Endothelial cell (in vitro differentiated cells): ENCODE measurements around the gene MEIOB. TPM values are rescaled to one million over a fixed set of nuclear protein-coding genes. Genes with fewer than 3 reads are reported as not detected.
"Not testable (repeated sequence)": the region's sequence is repeated elsewhere in the genome, so short reads cannot be mapped to it uniquely, and the experiment has no call there.

ENCODE experiments used
- DNase-seq: peaks from one replicate; pipeline ENCODE4 v3.0.0; 2021; ENCODE audit warnings: low spot score
- H3K27ac Mint-ChIP-seq: one replicate; pipeline ENCODE4 v1.8.0; 2021; ENCODE audit warnings: mixed read lengths, inconsistent platforms; ENCODE audit not compliant: unreplicated experiment
- H3K27me3 Mint-ChIP-seq: one replicate; pipeline ENCODE4 v1.8.0; 2021; ENCODE audit warnings: mild to moderate bottlenecking, moderate library complexity, mixed read lengths, inconsistent platforms; ENCODE audit not compliant: unreplicated experiment
- H3K36me3 Mint-ChIP-seq: one replicate; pipeline ENCODE4 v1.8.0; 2021; ENCODE audit warnings: mild to moderate bottlenecking, low read depth, mixed read lengths, inconsistent platforms; ENCODE audit not compliant: unreplicated experiment
- H3K4me1 Mint-ChIP-seq: one replicate; pipeline ENCODE4 v1.8.0; 2021; ENCODE audit warnings: mild to moderate bottlenecking, mixed read lengths, inconsistent platforms; ENCODE audit not compliant: unreplicated experiment
- H3K4me3 Mint-ChIP-seq: one replicate; pipeline ENCODE4 v1.8.0; 2021; ENCODE audit warnings: mild to moderate bottlenecking, mixed read lengths, inconsistent platforms; ENCODE audit not compliant: unreplicated experiment
- H3K9me3 Mint-ChIP-seq: one replicate; pipeline ENCODE4 v1.8.0; 2021; ENCODE audit warnings: mixed read lengths, inconsistent platforms; ENCODE audit not compliant: unreplicated experiment
- CTCF ChIP-seq: fragments of 200-600 bp; sonication (generic); IDR thresholded peaks from one replicate; pipeline ENCODE4 v1.5.0; 2021; ENCODE audit warnings: antibody characterized with exemption; ENCODE audit not compliant: unreplicated experiment
- total RNA-seq: library from RNA; stranded (reverse); fragmentation: NEBNext Ultra II Directional; extraction: Animal tissue kit (Norgen Biotek cat#: 25700); gene quantifications from one replicate; pipeline ENCODE4 v1.2.1, GENCODE V29; 2021; ENCODE audit not compliant: unreplicated experiment

The MEIOB gene
- total RNA-seq, 1 donor from 2014 or later: not detected

- no peak overlapping the region for H3K27ac Mint-ChIP-seq
- no peak for TF ChIP-seq CTCF
Observed at GRCh38 chr16:1890708-1891050, 18.7 kb upstream of the MEIOB start.

GRCh38 chr16:1890024-1890707, 18.2 kb upstream of the MEIOB start:
- no peak for DNase-seq
- H3K36me3 Mint-ChIP-seq: no peaks in the 10 kb centered on the region
- no peak for TF ChIP-seq CTCF
- H3K4me1 Mint-ChIP-seq: no peaks in the 10 kb centered on the region
- peaks cover 6% of the 10 kb centered on the region for H3K27me3 Mint-ChIP-seq
- no peaks in the 10 kb centered on the region for H3K9me3 Mint-ChIP-seq
- no peak overlapping the region for H3K4me3 Mint-ChIP-seq
- H3K27ac Mint-ChIP-seq: no peak overlapping the region

More at GRCh38 chr16:1890708-1891050, 18.7 kb upstream of the MEIOB start:
- Mint-ChIP-seq H3K4me1 (no peaks in the 10 kb centered on the region), H3K27me3 (peaks cover 6% of the 10 kb centered on the region), H3K36me3 (no peaks in the 10 kb centered on the region), H3K9me3 (no peaks in the 10 kb centered on the region), H3K4me3 (no peak overlapping the region)
- DNase-seq: no peak

GRCh38 chr16:1887711-1888354, 15.9 kb upstream of the MEIOB start:
- no peak for DNase-seq
- H3K27me3 Mint-ChIP-seq: peaks cover 4% of the 10 kb centered on the region
- H3K27ac Mint-ChIP-seq: no peak overlapping the region
- no peaks in the 10 kb centered on the region for H3K9me3 Mint-ChIP-seq
- no peak overlapping the region for H3K4me3 Mint-ChIP-seq
- no peaks in the 10 kb centered on the region for H3K36me3 Mint-ChIP-seq
- TF ChIP-seq CTCF: no peak
- H3K4me1 Mint-ChIP-seq: no peaks in the 10 kb centered on the region

- peaks cover 2% of the 10 kb centered on the region for H3K27me3 Mint-ChIP-seq
- H3K27ac Mint-ChIP-seq: no peak overlapping the region
- TF ChIP-seq CTCF: no peak
- DNase-seq: no peak
- H3K9me3 Mint-ChIP-seq: no peaks in the 10 kb centered on the region
- H3K36me3 Mint-ChIP-seq: no peaks in the 10 kb centered on the region
- H3K4me1 Mint-ChIP-seq: no peaks in the 10 kb centered on the region
- no peak overlapping the region for H3K4me3 Mint-ChIP-seq
Observed at GRCh38 chr16:1884889-1885288, 12.9 kb upstream of the MEIOB start.

- TF ChIP-seq CTCF: peak; percentile 47
- no peak for DNase-seq
- Mint-ChIP-seq H3K27ac (no peak overlapping the region), H3K36me3 (no peaks in the 10 kb centered on the region), H3K9me3 (no peaks in the 10 kb centered on the region), H3K27me3 (peaks cover 2% of the 10 kb centered on the region), H3K4me3 (no peak overlapping the region), H3K4me1 (no peaks in the 10 kb centered on the region)
Observed at GRCh38 chr16:1884155-1884760, 12.3 kb upstream of the MEIOB start.

- not testable (repeated sequence) for H3K4me1 Mint-ChIP-seq, H3K27ac Mint-ChIP-seq, H3K4me3 Mint-ChIP-seq, H3K27me3 Mint-ChIP-seq, DNase-seq, H3K36me3 Mint-ChIP-seq, H3K9me3 Mint-ChIP-seq
Observed at GRCh38 chr16:1881172-1881571, 9.2 kb upstream of the MEIOB start.
